CD4-positive, alpha-beta T cell treated with Interleukin-12 subunit alpha and Interleukin-12 subunit beta, for 1 hour (primary cell): Measurements from ENCODE around the gene GFRA1.

ENCODE experiments used
- DNase-seq: peaks from one replicate; pipeline ENCODE4 v3.0.0-alpha.2; 2020

The GFRA1 gene

DNA sequence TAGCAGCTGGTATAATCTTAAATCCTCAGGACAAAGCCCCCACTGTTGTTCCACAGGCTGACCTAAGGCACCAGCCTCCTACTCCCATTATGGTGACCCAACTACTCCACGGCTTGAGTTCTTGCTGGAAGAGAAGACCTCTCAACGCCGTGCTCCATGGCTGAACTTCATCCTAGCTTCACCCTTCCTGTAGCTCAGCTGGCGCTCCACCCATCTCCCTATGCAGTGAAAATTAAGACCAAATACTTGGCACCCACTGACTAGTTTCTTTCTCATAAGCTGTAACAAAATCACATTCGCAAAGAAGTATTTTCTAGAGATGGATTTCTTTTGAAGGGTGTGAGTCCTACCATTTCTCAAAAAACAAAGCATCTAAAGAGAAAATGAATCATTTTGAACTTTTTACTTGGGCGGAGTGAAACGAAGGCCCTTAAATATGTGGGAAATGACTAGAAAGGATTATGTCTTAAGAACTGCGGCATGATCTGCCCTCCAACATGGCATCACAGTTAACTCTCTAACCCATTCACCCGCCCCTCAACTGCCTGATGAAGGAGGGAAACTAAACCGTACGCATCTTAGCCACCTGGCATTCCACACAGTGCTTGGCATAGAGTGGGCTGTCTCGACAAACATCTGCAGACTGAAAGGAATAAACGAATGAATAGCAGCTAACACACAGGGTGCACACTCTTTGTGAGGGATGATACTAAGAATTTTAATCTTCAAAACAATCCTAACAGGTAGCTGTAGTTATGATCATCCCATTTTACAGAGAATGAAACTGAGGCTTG lies 32.7 kb downstream of the GFRA1 start:
- DNase-seq, result no peak

DNA sequence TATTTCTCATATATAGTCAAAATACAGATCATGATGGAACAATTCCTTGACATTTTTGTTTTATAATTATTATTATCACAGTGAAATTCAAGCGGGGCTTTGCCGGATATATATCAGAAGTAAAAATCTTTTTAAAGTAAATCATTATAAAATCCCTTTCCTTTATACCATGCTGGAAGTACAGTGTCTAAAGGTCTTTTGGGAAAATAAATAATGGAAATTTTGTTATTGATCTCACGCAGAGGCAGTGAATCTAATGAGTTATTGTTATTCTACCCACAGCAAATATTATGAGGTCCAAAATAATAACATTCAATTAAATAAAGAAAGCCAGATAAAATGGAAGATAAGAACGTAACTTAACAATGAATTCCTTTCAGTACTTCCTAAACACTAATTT lies 33.8 kb downstream of the GFRA1 start:
- no peak for DNase-seq

DNA sequence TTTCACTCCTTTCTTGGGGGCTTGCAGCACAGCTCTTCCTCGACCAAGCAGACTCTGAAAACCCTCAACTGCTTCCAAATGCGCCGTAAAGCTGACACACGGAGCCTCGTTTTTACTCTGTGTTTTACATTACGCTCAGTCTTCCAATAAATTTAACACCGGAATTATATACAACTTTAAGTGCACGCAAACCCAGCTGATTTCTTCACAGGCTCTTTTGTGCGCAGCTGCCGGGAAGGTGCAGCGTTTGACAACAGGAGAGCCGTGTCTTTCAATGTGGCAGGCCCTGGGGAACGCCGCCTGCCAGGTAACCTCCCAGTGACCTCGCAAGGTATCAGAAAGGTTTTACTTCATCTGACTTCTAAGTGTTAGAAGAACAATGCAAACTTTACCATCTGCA lies 35.0 kb downstream of the GFRA1 start:
- no peak for DNase-seq

DNA sequence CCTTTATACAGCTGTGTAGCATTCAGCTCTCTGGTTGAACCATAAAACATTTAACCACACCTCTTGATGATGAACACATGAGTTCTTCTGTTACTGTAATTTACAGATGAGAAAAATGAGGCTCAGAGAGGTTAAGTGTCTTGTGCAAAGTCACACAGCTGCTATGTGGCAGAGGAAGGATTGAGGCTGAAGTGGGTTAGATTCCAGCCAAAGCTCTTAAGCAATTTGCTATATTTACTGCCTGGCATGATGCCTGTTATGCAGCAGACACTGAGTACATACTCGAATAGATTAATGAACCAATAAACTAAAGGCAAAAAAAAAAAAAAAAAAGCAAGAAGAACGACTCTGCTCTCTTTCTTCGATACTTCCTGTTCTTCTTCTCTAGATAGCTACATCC lies 35.7 kb downstream of the GFRA1 start:
- no peak for DNase-seq

DNA sequence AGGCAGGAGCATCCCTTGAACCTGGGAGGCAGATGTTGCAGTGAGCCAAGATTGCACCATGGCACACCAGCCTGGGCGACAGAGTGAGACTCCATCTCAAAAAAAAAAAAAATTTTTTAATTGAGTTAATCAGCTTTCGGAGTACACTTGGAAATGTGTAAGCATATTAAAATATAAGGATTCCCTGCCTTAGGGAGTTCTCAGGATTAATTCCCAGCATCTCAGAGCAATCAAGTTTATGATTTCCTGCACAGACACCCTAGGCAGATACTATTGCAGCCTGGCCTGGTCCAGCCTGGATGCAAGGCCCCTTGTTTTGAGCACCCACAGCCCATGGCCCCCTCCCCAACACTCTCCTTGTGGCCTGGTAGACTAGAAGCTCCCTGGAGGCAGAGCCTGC lies 39.8 kb downstream of the GFRA1 start:
- DNase-seq, result no peak

DNA sequence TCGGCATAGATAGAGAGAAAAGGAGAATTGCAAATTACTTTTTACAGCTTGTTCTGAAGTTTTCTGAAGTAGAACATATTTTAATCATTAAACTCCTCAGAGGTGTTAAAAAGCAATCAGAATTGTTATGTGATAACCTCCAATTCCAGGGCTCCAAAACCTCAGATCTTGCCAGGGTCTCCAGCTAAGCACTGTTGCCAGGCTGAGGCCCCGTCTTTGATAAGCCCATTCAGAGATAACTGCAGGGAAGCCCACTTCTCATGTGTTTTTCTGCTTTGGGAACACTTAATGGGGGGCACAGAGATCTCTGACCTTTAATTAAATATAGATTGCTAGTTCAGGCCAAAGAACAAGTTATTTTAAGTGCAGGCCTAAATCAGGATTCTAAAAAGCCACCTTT lies 40.4 kb downstream of the GFRA1 start:
- no peak for DNase-seq

DNA sequence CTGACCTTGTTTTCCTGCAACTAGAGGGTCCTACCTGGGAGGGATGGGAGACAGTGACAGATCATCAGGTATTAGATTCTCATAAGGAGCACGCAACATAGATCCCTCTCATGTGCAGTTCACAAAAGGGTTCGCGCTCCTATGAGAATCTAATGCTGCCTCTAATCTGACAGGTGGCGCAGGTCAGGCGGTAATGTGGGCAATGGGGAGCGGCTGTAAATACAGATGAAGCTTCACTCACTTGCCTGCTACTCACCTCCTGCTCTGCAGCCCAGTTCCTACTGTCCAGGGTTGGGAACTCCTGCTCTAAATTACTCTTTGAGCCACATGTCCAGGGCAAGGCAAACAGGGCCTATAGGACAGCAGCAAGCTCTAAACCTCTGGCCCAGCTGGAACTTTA lies 46.2 kb downstream of the GFRA1 start:
- DNase-seq, result no peak

DNA sequence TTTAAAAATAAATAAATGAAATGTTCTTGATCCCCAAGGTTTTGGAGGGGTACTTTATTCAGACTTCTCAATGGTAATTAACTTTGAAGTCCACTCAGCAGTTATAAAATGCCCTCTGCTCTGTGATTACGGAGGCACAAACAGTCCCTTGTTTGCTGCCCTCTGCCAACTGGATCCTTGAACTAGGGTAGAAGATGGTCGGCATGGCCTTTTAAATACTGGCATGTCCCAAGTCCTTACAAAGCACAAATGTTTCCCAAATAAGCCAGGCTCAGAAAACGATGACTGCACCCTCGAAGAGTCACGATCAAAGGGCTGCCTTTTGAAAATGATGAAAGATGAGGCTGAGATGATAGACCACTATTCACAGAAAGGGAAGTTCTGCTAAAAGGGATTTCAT lies 47.0 kb downstream of the GFRA1 start:
- DNase-seq, result no peak

DNA sequence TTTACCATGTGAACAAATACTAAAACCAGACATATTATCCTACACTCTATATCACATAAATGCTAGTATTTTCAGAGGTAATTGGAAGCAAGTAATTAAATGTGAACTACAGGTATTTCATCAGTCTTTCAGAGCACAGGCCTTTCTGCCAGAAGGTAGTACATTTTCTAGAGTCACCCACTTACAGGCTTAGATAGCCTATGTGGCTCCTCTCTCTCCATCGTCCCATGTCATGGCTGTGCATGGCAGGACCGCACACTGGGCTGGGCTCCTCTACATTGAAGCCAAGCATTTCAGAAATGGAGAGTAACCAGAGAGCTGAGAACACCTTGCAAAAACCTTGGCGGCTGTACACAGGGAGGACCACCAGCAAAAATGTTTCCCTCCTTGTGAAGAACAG lies 49.7 kb downstream of the GFRA1 start:
- no peak for DNase-seq

DNA sequence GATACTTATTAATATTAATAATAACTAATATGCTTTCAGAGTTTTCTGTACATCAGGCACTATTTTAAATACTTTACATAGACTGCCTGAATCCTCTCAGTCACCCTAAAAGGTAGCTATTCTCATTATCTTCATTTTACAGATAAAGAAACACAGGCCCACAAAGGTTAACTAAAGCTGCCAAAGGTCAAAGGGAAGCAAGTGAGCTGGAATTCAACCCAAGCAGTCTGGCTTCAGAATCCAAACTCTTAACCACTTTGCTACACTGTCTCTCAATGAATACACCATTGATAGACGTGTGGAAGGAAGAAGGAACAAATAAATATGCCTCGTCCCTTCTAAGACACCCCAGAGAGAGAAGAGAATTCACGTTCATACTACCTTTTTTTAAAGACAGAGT lies 52.0 kb downstream of the GFRA1 start:
- DNase-seq, result no peak

DNA sequence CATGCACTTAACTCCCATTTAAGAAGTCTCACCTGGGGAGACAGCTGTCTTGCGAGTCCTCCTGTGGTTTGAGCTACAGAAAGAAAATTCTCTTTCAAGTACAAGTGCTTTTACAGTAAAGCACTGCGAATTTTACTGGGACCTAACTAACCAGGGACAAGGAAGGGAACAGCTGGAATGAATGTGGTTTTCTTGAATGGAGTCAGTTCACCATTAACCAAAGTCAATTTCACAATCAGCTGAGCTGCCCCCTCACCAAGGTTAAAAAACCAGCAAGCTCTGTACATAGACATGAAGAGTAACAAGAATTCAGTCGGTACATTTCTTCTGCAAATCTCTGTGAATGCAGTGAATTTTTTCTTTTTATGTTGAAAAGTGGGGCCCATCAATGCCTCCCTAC lies 56.3 kb downstream of the GFRA1 start:
- no peak for DNase-seq

DNA sequence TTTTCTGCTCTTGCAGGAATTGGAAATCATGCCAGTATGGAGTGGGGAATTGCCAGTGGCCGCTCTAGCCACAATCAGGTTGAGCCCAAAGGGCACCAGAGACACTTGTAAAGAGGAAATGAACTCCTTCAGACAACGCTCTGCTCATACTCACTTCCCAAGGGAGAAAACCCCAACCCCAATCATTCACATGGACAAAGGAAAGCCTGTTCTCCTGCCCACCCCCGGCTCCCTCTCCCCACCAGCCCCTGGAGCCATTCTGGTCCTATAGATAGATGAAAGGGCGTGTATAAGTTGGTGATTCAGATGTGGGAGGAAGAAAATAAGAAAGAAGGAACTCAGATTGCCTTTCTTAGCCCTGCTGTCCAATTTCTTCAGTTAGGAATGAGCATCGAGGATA lies 57.4 kb downstream of the GFRA1 start:
- DNase-seq, result no peak

DNA sequence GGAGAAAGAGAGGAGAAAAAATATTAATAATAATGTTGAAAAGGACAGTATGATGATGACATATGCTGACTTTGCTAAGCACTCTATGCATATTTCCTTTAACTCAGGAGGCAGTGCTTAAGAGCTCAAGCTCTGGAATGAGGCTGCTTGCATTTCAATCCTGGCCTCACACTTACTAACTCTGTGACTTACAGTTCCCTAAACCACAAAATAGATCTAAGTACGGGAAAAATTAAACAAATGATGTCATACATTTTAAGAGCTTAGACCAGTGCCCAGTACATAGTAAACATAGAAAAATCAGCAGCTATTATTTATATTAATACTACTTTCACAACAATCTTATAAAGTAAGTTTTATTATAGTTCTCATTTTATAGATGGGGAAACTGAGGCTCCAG lies 61.3 kb downstream of the GFRA1 start:
- DNase-seq, result no peak

DNA sequence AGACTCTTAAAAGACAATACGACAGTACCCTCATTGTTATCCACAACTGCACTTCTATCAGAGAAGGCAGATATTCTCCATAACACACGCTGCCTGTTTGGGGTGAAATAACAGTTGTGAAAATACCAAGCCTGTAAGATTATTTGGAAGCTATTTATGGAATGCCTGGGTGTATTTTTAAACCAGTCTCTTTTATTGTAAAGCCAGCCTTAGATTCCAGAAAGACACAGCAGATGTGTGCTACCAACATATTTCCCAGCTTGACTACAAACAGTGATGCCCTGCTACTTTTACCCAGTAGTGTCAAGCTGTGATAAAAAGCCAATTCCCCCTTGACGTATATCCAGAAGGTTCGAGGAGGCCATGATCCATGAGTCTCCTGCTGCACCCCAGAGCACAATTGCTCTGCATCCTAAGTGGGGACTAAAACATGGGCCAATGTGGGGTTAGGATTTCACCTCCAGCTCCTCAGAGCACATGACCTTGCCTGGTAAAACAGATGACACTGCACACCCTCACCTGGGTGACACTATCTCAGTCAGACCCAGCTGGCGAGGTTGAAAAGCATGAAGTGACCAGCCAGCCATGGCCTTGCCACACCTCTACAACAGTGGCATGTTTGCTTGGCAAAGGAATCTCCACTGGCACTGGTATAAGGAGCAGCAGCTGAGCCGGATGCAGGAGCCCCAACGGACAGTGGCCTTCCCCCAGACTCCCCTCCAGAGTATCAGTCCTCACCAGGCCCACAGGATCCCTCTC lies 62.2 kb downstream of the GFRA1 start:
- DNase-seq, result no peak

DNA sequence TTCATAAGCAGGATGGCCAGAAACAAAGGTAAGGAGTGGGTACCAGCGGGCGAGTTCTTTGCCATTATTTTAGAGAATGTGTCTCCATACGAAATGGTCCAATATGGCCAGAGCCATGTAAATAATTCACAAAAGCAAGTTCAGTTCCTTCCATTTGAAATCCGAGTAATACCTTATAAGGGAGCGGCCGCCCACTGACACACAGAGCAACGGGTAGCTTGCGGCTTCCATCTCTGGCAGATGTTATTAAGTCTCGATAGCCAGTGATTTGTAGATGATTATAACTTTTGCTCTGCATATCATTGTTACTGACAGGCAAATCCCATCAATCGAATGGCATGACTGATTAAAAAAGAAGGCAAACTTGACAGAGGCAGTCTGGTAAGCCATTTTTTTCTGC lies 63.2 kb downstream of the GFRA1 start:
- no peak for DNase-seq

DNA sequence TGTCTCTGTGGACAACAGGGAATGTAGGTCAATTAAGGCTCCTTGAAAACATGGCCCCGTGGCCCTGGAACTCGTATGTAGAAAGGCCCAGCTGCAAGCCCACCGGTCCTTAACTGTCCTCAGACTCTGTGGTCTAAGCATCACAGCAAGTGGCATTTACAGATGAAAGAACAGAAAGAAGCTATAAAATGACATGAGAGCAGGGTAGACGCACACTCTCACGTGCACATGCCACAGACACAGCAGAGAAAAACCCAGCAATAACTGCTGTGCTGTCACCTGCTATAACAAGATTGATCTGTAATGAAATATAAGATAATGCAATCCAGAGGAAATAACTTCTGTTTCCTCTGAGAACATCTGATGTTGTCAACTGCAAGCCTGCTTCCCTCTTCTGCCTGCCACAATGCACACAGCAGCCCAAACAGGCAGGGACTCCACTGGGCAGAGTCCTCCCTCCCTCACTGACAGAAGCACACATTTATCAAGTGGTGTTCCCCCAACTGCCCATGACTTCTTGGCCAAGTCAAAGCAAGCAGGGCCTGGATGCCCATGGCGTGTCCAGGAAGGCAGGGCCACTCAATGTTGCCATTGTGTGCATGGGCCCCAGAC lies 63.9 kb downstream of the GFRA1 start:
- no peak for DNase-seq

DNA sequence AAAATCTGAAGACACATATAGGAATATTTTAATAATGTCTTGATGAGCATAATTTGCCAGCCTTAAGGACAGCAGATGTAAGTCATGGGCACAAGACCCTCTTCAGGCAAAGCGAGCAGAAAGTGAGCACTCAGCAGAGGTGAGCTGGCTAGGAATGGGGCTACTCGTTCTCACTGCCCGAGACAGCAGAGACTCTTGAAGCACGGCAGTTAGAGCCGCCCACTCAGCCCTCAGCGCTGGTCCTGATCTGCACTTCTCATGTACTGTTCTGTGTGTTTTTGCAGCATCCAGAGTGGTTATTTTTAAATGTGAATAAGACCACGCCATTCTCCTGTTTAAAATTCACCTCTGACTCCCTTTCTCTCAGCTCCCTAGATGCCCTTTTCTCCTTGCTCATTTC lies 65.3 kb downstream of the GFRA1 start:
- no peak for DNase-seq

DNA sequence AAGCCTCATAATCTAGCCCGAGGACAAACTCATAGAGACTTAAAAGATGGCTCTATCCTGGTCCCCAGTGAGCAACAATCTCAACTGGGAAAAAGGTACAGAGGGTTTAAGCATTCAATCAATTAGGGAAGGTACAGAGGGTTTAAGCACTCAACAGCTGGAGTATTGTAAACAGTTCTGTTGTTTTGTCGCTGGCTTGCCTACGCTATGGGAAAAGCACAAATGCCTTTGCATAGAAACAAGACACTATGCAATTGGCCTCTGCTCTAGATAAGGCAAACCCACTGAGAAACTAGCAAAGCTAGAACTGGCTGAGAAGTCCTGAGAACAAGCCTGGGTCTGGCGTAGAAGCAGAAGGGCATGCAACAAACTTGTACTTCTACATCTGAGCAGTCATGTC lies 69.3 kb downstream of the GFRA1 start:
- no peak for DNase-seq

DNA sequence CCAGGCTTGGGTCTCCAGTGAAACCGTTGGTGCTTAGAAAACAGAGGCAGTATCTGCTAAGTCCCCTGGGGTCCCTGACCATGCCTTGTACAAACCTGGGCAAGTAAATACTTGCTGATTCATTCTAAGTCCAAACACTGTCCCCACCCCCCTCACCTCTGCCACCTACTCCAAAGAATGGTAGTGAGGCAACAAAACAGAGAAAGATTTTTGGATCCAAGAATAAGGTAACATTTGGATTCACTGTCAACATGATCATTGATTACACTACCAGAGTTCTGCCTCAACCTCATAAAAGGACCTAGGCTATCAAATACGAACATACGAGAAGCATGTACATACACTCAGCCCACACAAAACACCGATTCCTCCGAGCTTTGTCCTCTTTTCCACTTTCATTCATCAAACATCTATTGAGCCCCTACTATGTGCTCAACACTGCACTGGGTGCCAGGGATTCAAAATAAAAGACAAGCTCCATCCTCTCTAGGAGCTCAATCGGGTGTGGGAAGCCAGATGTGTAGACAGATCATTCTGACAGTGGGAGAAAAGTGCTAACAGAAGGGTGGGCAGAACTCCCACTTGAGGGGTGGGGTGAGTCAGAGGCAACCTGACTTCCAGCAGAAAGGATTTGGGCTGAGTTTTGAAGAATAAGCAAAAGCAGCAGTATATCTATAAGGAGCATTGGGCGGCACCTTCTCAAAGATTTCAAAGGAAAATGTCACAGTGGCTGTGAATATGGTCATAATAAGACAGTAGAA lies 71.2 kb downstream of the GFRA1 start:
- no peak for DNase-seq

DNA sequence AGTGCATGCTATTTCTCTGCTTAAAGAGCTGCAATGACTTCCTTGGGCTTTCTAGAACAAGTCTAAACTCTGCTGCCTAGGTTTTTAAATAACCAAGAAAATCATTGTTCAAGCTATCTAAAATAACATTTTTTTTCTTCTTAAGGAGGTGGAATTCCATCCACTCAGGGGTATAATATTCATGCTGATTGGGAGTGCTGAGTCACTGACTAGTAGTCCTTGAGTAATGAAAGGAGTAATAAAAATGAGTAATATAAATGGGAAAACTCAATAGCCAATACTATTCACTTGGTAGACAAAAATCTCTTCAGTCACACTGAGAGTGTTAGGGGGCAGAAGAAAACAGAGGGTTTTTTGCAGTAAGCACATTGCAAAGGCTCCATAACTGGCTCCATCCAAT lies 72.0 kb downstream of the GFRA1 start:
- DNase-seq, result no peak

DNA sequence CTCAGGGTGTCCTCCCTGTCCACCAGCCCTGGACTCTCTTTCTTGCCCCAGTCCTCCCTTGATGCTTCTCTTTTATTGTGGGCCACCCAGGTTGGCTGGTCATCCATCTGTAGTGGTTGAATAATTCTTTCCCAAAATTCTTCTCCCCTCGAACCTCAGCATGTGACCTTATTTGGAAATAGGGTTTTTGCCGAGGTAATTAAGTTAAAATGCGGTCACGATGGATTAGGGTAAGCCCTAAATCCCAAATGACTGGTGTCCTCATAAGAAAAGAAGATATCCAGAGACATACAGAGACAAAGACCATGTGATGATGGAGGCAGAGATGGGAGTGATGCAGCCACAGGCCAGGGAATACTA lies 74.3 kb downstream of the GFRA1 start:
- no peak for DNase-seq

DNA sequence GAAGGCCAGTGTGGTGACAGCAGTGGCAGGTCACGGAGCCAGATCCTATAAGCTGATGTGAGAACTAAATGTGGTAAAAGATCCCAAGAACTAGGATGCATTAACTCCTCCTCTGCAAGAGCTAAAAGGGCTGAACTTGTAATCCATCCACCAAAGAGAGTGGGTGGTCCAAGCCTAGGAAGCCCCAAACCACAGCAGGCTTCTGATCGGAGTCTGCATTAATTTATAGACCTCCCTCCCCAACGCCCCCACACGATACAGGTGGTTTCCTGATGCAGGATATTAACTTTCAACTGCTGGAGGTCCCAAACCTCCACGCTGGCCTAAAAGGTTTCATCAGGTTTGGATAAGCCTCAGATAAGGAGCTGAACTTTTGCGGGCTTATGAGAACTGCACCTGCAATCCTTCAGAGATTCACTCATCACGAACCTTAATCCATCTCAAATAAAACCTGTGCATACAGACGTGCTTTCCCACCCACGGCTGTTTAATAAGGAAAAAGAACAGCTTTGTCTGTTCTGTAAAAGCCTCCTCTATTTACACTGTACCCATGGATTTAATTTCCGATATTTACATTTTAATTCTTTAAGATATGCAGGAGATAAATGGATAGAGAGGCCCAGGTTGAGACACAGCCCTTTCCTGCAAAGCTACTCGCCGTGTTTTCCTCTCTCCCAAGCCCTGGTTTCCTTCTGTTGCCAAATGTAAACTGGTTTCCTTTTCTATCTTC lies 74.9 kb downstream of the GFRA1 start:
- DNase-seq, result no peak

DNA sequence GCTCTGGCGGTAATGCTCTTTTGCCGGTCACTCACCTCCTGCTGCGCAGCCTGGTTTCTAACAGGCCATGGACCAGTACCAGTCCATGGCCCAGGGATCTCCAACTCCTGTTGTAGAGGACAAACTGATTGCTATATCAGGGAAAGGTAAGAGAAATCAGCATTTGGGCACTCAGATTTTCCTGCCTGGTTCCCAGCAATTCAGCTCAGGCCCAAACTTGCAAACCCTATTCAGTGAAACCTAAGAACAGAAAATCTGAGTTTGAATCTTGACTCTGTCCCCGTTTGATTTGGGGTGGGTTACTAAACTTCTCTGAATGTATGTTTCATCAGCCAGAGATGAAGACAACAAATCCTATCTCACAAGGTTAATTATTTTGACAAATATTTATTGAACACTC lies 77.4 kb downstream of the GFRA1 start:
- DNase-seq, result no peak
